Stimulated activated memory B cell treated with anti-CD40 and anti-IgM and Interleukin-4, amounts not matched to agents 10 μg/mL and 1 μg/mL and 100 μg/mL, for 72 hours (primary cell): Measurements from ENCODE around the gene FBXO45.
A peak's percentile ranks its signal among the peaks of the same experiment; 100 is the strongest.
"Not testable (repeated sequence)": the region's sequence is repeated elsewhere in the genome, so short reads cannot be mapped to it uniquely, and the experiment has no call there.

Experiments
- ATAC-seq: fragments of 150-1000 bp; cut with Tn5 transposase; 2 replicates; pipeline ENCODE4 v1.10.0; 2021
- H3K27ac Mint-ChIP-seq: one replicate; pipeline ENCODE4 v1.8.0; 2022; ENCODE audit warnings: mild to moderate bottlenecking, mixed read lengths
- H3K27me3 Mint-ChIP-seq: one replicate; pipeline ENCODE4 v1.8.0; 2022; ENCODE audit warnings: mixed read lengths
- H3K36me3 Mint-ChIP-seq: one replicate; pipeline ENCODE4 v1.8.0; 2022; ENCODE audit warnings: mixed read lengths
- H3K4me1 Mint-ChIP-seq: one replicate; pipeline ENCODE4 v1.8.0; 2022; ENCODE audit warnings: mixed read lengths
- H3K4me3 Mint-ChIP-seq: one replicate; pipeline ENCODE4 v1.8.0; 2022; ENCODE audit warnings: mild to moderate bottlenecking, moderate library complexity, mixed read lengths
- H3K9me3 Mint-ChIP-seq: one replicate; pipeline ENCODE4 v1.8.0; 2022; ENCODE audit warnings: mixed read lengths

Gene FBXO45

GRCh38 chr3:196620161-196620604 is 51.7 kb downstream of the FBXO45 start:
- Mint-ChIP-seq H3K27me3 (no peaks in the 10 kb centered on the region), H3K4me1 (peaks cover 27% of the 10 kb centered on the region), H3K27ac (peak overlapping the region; percentile 72), H3K36me3 (no peaks in the 10 kb centered on the region), H3K4me3 (no peak overlapping the region), H3K9me3 (no peaks in the 10 kb centered on the region)
- peak; percentile 66 for ATAC-seq

DNA sequence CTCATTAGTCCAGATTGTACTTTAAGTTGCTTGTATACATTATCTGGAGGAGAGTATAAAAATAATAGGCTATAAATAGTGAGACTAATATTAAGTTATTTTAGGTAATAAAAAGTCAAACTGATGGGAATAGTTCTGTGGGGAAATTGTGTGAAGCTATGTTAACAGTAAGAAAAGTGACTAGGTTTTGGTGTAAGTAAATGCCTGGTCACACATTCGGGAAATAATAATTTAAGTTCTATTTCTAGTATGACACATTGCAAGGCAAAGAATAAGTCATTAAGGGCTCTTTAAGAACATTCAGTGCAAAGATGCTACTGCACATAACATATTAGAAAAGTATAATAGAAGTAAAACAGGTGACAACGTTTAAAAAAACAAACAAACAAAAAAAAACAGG is 52.2 kb downstream of the FBXO45 start:
- H3K9me3 Mint-ChIP-seq, result no peaks in the 10 kb centered on the region
- H3K27ac Mint-ChIP-seq, result peak overlapping the region; percentile 72
- no peak overlapping the region for H3K4me3 Mint-ChIP-seq
- peaks cover 31% of the 10 kb centered on the region for H3K4me1 Mint-ChIP-seq
- H3K36me3 Mint-ChIP-seq, result no peaks in the 10 kb centered on the region
- no peak for ATAC-seq
- H3K27me3 Mint-ChIP-seq, result no peaks in the 10 kb centered on the region

- no peaks in the 10 kb centered on the region for H3K9me3 Mint-ChIP-seq
- peaks cover 31% of the 10 kb centered on the region for H3K4me1 Mint-ChIP-seq
- no peaks in the 10 kb centered on the region for H3K27me3 Mint-ChIP-seq
- H3K36me3 Mint-ChIP-seq, result no peaks in the 10 kb centered on the region
- H3K27ac Mint-ChIP-seq, result peak overlapping the region; percentile 37
- no peak for ATAC-seq
- H3K4me3 Mint-ChIP-seq, result no peak overlapping the region
Measured at GRCh38 chr3:196621611-196622010, 53.2 kb downstream of the FBXO45 start.

GRCh38 chr3:196624067-196624790 is 55.8 kb downstream of the FBXO45 start:
- peak; percentile 93 for ATAC-seq
- Mint-ChIP-seq H3K4me1 (peaks cover 31% of the 10 kb centered on the region), H3K36me3 (no peaks in the 10 kb centered on the region), H3K9me3 (no peaks in the 10 kb centered on the region), H3K4me3 (peak overlapping the region; percentile 24), H3K27me3 (no peaks in the 10 kb centered on the region), H3K27ac (peak overlapping the region; percentile 78)

GRCh38 chr3:196624907-196625306 is 56.4 kb downstream of the FBXO45 start:
- H3K27me3 Mint-ChIP-seq, result no peaks in the 10 kb centered on the region
- no peak for ATAC-seq

DNA sequence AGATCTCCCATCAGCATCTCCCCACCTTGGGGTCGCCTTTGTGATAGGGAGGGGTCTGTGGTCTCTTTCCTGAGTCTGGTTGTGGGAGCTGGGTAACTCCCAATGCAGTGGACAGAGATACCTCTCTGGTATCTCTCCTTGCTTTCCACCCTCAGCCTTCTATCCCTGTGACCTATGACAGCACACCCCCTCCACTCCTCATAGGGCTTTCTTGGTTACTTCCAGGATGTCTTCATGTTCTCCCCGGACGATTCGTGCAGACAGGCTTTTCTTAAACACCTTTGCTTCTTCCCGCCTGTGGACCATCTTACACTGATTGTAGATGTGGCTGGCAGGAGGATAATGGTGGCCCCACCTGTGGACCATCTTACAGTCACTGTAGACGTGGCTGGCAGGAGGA is 56.9 kb downstream of the FBXO45 start:
- H3K27me3 Mint-ChIP-seq, result no peaks in the 10 kb centered on the region
- peak overlapping the region; percentile 46 for H3K4me3 Mint-ChIP-seq
- peaks cover 3% of the 10 kb centered on the region for H3K36me3 Mint-ChIP-seq
- no peaks in the 10 kb centered on the region for H3K9me3 Mint-ChIP-seq
- no peak for ATAC-seq
- peak overlapping the region; percentile 78 for H3K27ac Mint-ChIP-seq
- peaks cover 35% of the 10 kb centered on the region for H3K4me1 Mint-ChIP-seq

More at GRCh38 chr3:196624907-196625306, 56.4 kb downstream of the FBXO45 start:
- no peaks in the 10 kb centered on the region for H3K36me3 Mint-ChIP-seq
- H3K9me3 Mint-ChIP-seq, result no peaks in the 10 kb centered on the region
- H3K27ac Mint-ChIP-seq, result peak overlapping the region; percentile 78
- peak overlapping the region; percentile 24 for H3K4me3 Mint-ChIP-seq
- peaks cover 35% of the 10 kb centered on the region for H3K4me1 Mint-ChIP-seq

GRCh38 chr3:196627918-196628231 is 59.4 kb downstream of the FBXO45 start:
- Mint-ChIP-seq H3K27me3 (no peaks in the 10 kb centered on the region), H3K9me3 (no peaks in the 10 kb centered on the region), H3K4me3 (no peak overlapping the region), H3K4me1 (peaks cover 47% of the 10 kb centered on the region), H3K27ac (no peak overlapping the region), H3K36me3 (peaks cover 9% of the 10 kb centered on the region)
- ATAC-seq, result no peak

GRCh38 chr3:196629228-196629627 is 60.8 kb downstream of the FBXO45 start:
- no peaks in the 10 kb centered on the region for H3K27me3 Mint-ChIP-seq
- H3K4me3 Mint-ChIP-seq, result no peak overlapping the region
- H3K36me3 Mint-ChIP-seq, result peaks cover 9% of the 10 kb centered on the region
- H3K27ac Mint-ChIP-seq, result no peak overlapping the region
- ATAC-seq, result no peak
- peaks cover 58% of the 10 kb centered on the region for H3K4me1 Mint-ChIP-seq
- H3K9me3 Mint-ChIP-seq, result no peaks in the 10 kb centered on the region

- peak overlapping the region; percentile 92 for H3K4me3 Mint-ChIP-seq
- peaks cover 66% of the 10 kb centered on the region for H3K4me1 Mint-ChIP-seq
- no peak for ATAC-seq
- H3K27ac Mint-ChIP-seq, result peak overlapping the region; percentile 95
- no peaks in the 10 kb centered on the region for H3K9me3 Mint-ChIP-seq
- H3K36me3 Mint-ChIP-seq, result peaks cover 9% of the 10 kb centered on the region
- H3K27me3 Mint-ChIP-seq, result no peaks in the 10 kb centered on the region
Measured at GRCh38 chr3:196631682-196632045, 63.2 kb downstream of the FBXO45 start.

DNA sequence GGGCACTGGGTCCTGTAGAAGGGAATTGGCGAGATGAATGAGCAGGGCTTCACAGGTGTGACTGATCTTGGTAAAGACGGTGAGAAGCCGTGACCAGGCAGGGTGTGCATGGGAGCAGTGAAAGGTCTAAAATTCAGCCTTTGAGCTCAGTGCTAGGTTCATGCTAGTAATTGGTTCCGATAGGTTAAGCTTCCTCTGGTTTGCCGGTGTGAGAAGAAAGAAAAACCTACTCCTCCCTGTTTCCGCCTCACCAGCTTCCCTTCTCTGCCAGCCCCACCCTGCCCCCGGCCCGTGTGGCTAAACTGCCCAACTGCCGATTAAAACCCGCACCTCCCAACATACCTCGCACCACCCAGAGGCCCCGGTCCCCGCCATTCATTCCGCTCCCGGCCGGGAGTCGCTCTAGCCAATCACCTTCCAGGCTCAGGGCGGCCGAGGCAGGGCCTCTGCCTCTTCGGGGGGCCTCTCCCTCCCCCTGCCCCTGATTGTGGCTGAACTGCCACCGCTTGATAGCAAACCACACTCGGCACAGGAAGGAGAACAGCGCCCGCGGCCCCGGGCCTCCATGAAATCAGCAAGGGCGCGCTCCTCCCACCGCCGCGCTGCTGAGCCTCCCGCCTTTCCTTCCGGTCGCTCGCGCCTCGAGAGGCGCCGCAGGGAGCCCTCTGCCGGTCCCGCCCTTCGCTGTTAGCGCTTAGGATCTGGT is 63.7 kb downstream of the FBXO45 start:
- peaks cover 68% of the 10 kb centered on the region for H3K4me1 Mint-ChIP-seq
- H3K27me3 Mint-ChIP-seq, result no peaks in the 10 kb centered on the region
- peak; percentile 89 for ATAC-seq
- peak overlapping the region; percentile 95 for H3K27ac Mint-ChIP-seq
- peaks cover 9% of the 10 kb centered on the region for H3K36me3 Mint-ChIP-seq
- H3K9me3 Mint-ChIP-seq, result no peaks in the 10 kb centered on the region
- peak overlapping the region; percentile 92 for H3K4me3 Mint-ChIP-seq

GRCh38 chr3:196633555-196634151 is 65.2 kb downstream of the FBXO45 start:
- Mint-ChIP-seq H3K27ac (peak overlapping the region; percentile 95), H3K4me1 (peaks cover 83% of the 10 kb centered on the region), H3K27me3 (no peaks in the 10 kb centered on the region), H3K4me3 (peak overlapping the region; percentile 92), H3K9me3 (no peaks in the 10 kb centered on the region), H3K36me3 (peaks cover 20% of the 10 kb centered on the region)
- no peak for ATAC-seq

DNA sequence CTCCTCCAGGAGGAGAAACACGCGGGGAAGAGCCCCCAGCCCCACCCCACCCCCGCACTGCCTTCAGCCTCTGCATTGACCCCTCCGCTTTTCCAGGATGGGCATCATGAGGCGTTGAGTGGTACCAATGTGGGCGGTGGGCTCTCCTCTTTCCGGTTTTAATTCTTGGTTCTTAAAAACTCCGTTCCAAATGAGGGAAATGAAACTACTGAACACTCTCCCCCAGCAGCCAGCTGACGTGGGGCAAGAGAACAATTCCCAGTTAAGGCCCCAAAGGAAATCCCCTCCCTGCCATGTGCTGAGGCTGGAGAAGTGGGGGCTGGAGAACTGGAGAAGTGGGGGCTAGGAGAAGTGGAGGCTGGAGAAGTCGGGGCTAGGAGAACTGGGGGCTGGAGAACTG is 65.8 kb downstream of the FBXO45 start:
- ATAC-seq, result peak; percentile 10
- Mint-ChIP-seq H3K27me3 (no peaks in the 10 kb centered on the region), H3K9me3 (no peaks in the 10 kb centered on the region), H3K36me3 (peaks cover 20% of the 10 kb centered on the region), H3K4me1 (peaks cover 88% of the 10 kb centered on the region), H3K4me3 (peak overlapping the region; percentile 92), H3K27ac (peak overlapping the region; percentile 95)

- Mint-ChIP-seq H3K27ac (peak overlapping the region; percentile 95), H3K27me3 (no peaks in the 10 kb centered on the region), H3K36me3 (peaks cover 20% of the 10 kb centered on the region), H3K4me3 (peak overlapping the region; percentile 18), H3K4me1 (peaks cover 86% of the 10 kb centered on the region), H3K9me3 (no peaks in the 10 kb centered on the region)
- no peak for ATAC-seq
Measured at GRCh38 chr3:196634829-196635228, 66.4 kb downstream of the FBXO45 start.

DNA sequence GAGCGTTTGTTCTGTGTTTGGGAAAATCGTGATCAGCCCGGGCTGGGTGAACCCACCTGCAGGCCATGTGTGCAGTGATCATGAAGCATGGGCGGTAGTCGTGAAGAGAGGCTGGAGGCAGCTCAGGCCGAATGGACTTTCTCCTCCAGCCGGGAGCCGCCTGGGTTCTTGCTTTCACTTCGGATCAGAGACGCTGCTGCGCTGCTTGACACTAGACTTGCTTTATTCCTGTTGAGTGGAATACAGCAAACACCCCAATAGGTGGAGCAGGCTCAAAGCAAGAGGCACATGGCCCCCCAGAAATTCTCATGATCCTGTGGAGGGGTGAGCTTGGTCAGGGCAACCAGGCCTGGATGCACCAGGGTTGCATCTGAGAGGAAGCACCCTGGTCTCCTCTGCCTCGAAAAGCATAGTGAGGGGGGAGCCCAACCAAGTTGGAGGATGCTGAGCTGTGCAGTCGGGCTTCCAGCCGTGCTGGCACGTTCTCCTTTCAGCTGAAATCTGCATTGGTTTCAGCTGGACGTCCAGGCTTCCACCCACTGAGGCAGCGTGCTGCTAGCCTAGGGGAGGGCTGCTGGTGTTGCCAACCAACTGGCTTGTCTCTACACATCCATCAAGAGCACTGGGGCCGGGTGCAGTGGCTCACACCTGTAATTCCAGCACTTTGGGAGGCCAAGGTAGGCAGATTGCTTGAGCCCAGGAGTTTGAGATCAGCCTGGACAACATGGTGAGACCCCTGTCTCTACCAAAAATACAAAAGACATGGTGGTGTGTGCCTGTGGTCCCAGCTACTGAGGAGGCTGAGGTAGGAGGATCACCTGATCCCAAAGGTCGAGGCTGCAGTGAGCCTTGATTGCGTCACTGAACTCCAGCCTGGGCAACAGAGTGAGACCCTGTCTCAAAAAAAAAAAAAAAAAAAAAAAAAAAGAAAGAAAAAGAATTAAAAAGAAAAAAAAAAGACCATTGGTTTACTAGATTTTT is 68.2 kb downstream of the FBXO45 start:
- no peak overlapping the region for H3K4me3 Mint-ChIP-seq
- H3K27ac Mint-ChIP-seq, result peak overlapping the region; percentile 92
- ATAC-seq, result no peak
- no peaks in the 10 kb centered on the region for H3K9me3 Mint-ChIP-seq
- H3K36me3 Mint-ChIP-seq, result peaks cover 23% of the 10 kb centered on the region
- H3K4me1 Mint-ChIP-seq, result peaks cover 81% of the 10 kb centered on the region
- no peaks in the 10 kb centered on the region for H3K27me3 Mint-ChIP-seq

- H3K9me3 Mint-ChIP-seq, H3K27me3 Mint-ChIP-seq, ATAC-seq: not testable (repeated sequence)
- H3K4me1 Mint-ChIP-seq, result peaks cover 85% of the 10 kb centered on the region
- peaks cover 26% of the 10 kb centered on the region for H3K36me3 Mint-ChIP-seq
- H3K27ac Mint-ChIP-seq, result peak overlapping the region; percentile 92
- peak overlapping the region; percentile 56 for H3K4me3 Mint-ChIP-seq
Measured at GRCh38 chr3:196637941-196638340, 69.5 kb downstream of the FBXO45 start.
